ENCODE data around the gene NFATC2. TPM values are rescaled to one million over a fixed set of nuclear protein-coding genes. Genes with fewer than 3 reads are reported as not detected.
"Not testable (repeated sequence)": the region's sequence is repeated elsewhere in the genome, so short reads cannot be mapped to it uniquely, and the experiment has no call there.

Gene NFATC2
- polyA plus RNA-seq, 1 donor, result 22.3 TPM

GRCh38 chr20:51348876-51349275, 193.6 kb downstream of the NFATC2 start:
- Histone ChIP-seq H3K36me3 (ENCODE audit: control insufficient read depth, insufficient read depth, low read length) (no peaks in the 10 kb centered on the region), H3K4me3 (ENCODE audit: low read length) (no peak overlapping the region), H3K27me3 (ENCODE audit: control insufficient read depth, insufficient read depth, low read length) (no peaks in the 10 kb centered on the region), H3K9me3 (ENCODE audit: control insufficient read depth, low read depth, low read length) (no peaks in the 10 kb centered on the region), H3K4me1 (ENCODE audit: control insufficient read depth, insufficient read depth, low read length) (peaks cover 2% of the 10 kb centered on the region), H3K27ac (ENCODE audit: low read length) (no peak overlapping the region)
- 100% methylated on average over 1 of the region's 4 CpGs for WGBS (ENCODE audit: insufficient coverage, low lambda C conversion rate)
- DNase-seq, result no peak

GRCh38 chr20:51347831-51348230, 194.7 kb downstream of the NFATC2 start:
- no peak overlapping the region for H3K27ac ChIP-seq (ENCODE audit: low read length)
- H3K4me3 ChIP-seq (ENCODE audit: low read length), result no peak overlapping the region
- H3K27me3 ChIP-seq (ENCODE audit: control insufficient read depth, insufficient read depth, low read length), result peaks cover 2% of the 10 kb centered on the region
- no peak for DNase-seq
- peaks cover 2% of the 10 kb centered on the region for H3K4me1 ChIP-seq (ENCODE audit: control insufficient read depth, insufficient read depth, low read length)
- WGBS (ENCODE audit: insufficient coverage, low lambda C conversion rate), result no CpG with 5 or more reads among the region's 1 CpG
- H3K36me3 ChIP-seq (ENCODE audit: control insufficient read depth, insufficient read depth, low read length), result no peaks in the 10 kb centered on the region
- H3K9me3 ChIP-seq (ENCODE audit: control insufficient read depth, low read depth, low read length), result peaks cover 4% of the 10 kb centered on the region

GRCh38 chr20:51346686-51347485, 195.6 kb downstream of the NFATC2 start:
- no peak for DNase-seq
- Histone ChIP-seq H3K27ac (ENCODE audit: low read length) (no peak overlapping the region), H3K9me3 (ENCODE audit: control insufficient read depth, low read depth, low read length) (peaks cover 4% of the 10 kb centered on the region), H3K4me3 (ENCODE audit: low read length) (no peak overlapping the region), H3K4me1 (ENCODE audit: control insufficient read depth, insufficient read depth, low read length) (no peaks in the 10 kb centered on the region), H3K36me3 (ENCODE audit: control insufficient read depth, insufficient read depth, low read length) (no peaks in the 10 kb centered on the region), H3K27me3 (ENCODE audit: control insufficient read depth, insufficient read depth, low read length) (peaks cover 2% of the 10 kb centered on the region)
- WGBS (ENCODE audit: insufficient coverage, low lambda C conversion rate), result 100% methylated on average over 1 of the region's 8 CpGs

GRCh38 chr20:51345601-51346101, 196.9 kb downstream of the NFATC2 start:
- no peak for DNase-seq
- H3K9me3 ChIP-seq (ENCODE audit: control insufficient read depth, low read depth, low read length), result peaks cover 4% of the 10 kb centered on the region
- no peak overlapping the region for H3K4me3 ChIP-seq (ENCODE audit: low read length)
- H3K27ac ChIP-seq (ENCODE audit: low read length), result no peak overlapping the region
- no CpG with 5 or more reads among the region's 8 CpGs for WGBS (ENCODE audit: insufficient coverage, low lambda C conversion rate)
- peaks cover 5% of the 10 kb centered on the region for H3K27me3 ChIP-seq (ENCODE audit: control insufficient read depth, insufficient read depth, low read length)
- H3K36me3 ChIP-seq (ENCODE audit: control insufficient read depth, insufficient read depth, low read length), result no peaks in the 10 kb centered on the region
- no peaks in the 10 kb centered on the region for H3K4me1 ChIP-seq (ENCODE audit: control insufficient read depth, insufficient read depth, low read length)

GRCh38 chr20:51343802-51344201, 198.7 kb downstream of the NFATC2 start:
- not testable (repeated sequence) for H3K27ac ChIP-seq (ENCODE audit: low read length); H3K27me3 ChIP-seq (ENCODE audit: control insufficient read depth, insufficient read depth, low read length); H3K9me3 ChIP-seq (ENCODE audit: control insufficient read depth, low read depth, low read length); H3K4me1 ChIP-seq (ENCODE audit: control insufficient read depth, insufficient read depth, low read length); H3K36me3 ChIP-seq (ENCODE audit: control insufficient read depth, insufficient read depth, low read length); DNase-seq; H3K4me3 ChIP-seq (ENCODE audit: low read length)
- 50% methylated on average over 1 of the region's 3 CpGs for WGBS (ENCODE audit: insufficient coverage, low lambda C conversion rate)

- no peak for DNase-seq
- Histone ChIP-seq H3K27me3 (ENCODE audit: control insufficient read depth, insufficient read depth, low read length) (peaks cover 5% of the 10 kb centered on the region), H3K9me3 (ENCODE audit: control insufficient read depth, low read depth, low read length) (peaks cover 4% of the 10 kb centered on the region), H3K36me3 (ENCODE audit: control insufficient read depth, insufficient read depth, low read length) (no peaks in the 10 kb centered on the region), H3K4me1 (ENCODE audit: control insufficient read depth, insufficient read depth, low read length) (no peaks in the 10 kb centered on the region), H3K27ac (ENCODE audit: low read length) (no peak overlapping the region), H3K4me3 (ENCODE audit: low read length) (no peak overlapping the region)
- 86% methylated on average over 1 of the region's 8 CpGs for WGBS (ENCODE audit: insufficient coverage, low lambda C conversion rate)
These were observed 199.8 kb downstream of the NFATC2 start for GRCh38 chr20:51342510-51343236.

- no peak for DNase-seq
- WGBS (ENCODE audit: insufficient coverage, low lambda C conversion rate), result no CpG with 5 or more reads among the region's 3 CpGs
- peaks cover 5% of the 10 kb centered on the region for H3K27me3 ChIP-seq (ENCODE audit: control insufficient read depth, insufficient read depth, low read length)
- no peaks in the 10 kb centered on the region for H3K36me3 ChIP-seq (ENCODE audit: control insufficient read depth, insufficient read depth, low read length)
- H3K9me3 ChIP-seq (ENCODE audit: control insufficient read depth, low read depth, low read length), result peaks cover 4% of the 10 kb centered on the region
- H3K4me1 ChIP-seq (ENCODE audit: control insufficient read depth, insufficient read depth, low read length), result no peaks in the 10 kb centered on the region
- H3K4me3 ChIP-seq (ENCODE audit: low read length), result no peak overlapping the region
- H3K27ac ChIP-seq (ENCODE audit: low read length), result no peak overlapping the region
These were observed 200.9 kb downstream of the NFATC2 start for GRCh38 chr20:51341581-51341980.

GRCh38 chr20:51340451-51340840, 202.1 kb downstream of the NFATC2 start:
- H3K36me3 ChIP-seq (ENCODE audit: control insufficient read depth, insufficient read depth, low read length), result no peaks in the 10 kb centered on the region
- DNase-seq, result no peak
- H3K4me3 ChIP-seq (ENCODE audit: low read length), result no peak overlapping the region
- no peak overlapping the region for H3K27ac ChIP-seq (ENCODE audit: low read length)
- peaks cover 5% of the 10 kb centered on the region for H3K27me3 ChIP-seq (ENCODE audit: control insufficient read depth, insufficient read depth, low read length)
- peaks cover 4% of the 10 kb centered on the region for H3K9me3 ChIP-seq (ENCODE audit: control insufficient read depth, low read depth, low read length)
- H3K4me1 ChIP-seq (ENCODE audit: control insufficient read depth, insufficient read depth, low read length), result no peaks in the 10 kb centered on the region

- DNase-seq, result no peak
- Histone ChIP-seq H3K4me3 (ENCODE audit: low read length) (no peak overlapping the region), H3K27me3 (ENCODE audit: control insufficient read depth, insufficient read depth, low read length) (peaks cover 5% of the 10 kb centered on the region), H3K4me1 (ENCODE audit: control insufficient read depth, insufficient read depth, low read length) (no peaks in the 10 kb centered on the region), H3K9me3 (ENCODE audit: control insufficient read depth, low read depth, low read length) (peaks cover 4% of the 10 kb centered on the region), H3K27ac (ENCODE audit: low read length) (no peak overlapping the region), H3K36me3 (ENCODE audit: control insufficient read depth, insufficient read depth, low read length) (no peaks in the 10 kb centered on the region)
- WGBS (ENCODE audit: insufficient coverage, low lambda C conversion rate), result no CpG with 5 or more reads among the region's 2 CpGs
These were observed 202.6 kb downstream of the NFATC2 start for GRCh38 chr20:51339721-51340450.

- H3K4me3 ChIP-seq (ENCODE audit: low read length), result no peak overlapping the region
- H3K4me1 ChIP-seq (ENCODE audit: control insufficient read depth, insufficient read depth, low read length), result no peaks in the 10 kb centered on the region
- peaks cover 5% of the 10 kb centered on the region for H3K27me3 ChIP-seq (ENCODE audit: control insufficient read depth, insufficient read depth, low read length)
- peaks cover 4% of the 10 kb centered on the region for H3K9me3 ChIP-seq (ENCODE audit: control insufficient read depth, low read depth, low read length)
- WGBS (ENCODE audit: insufficient coverage, low lambda C conversion rate), result no CpG with 5 or more reads among the region's 5 CpGs
- no peaks in the 10 kb centered on the region for H3K36me3 ChIP-seq (ENCODE audit: control insufficient read depth, insufficient read depth, low read length)
- H3K27ac ChIP-seq (ENCODE audit: low read length), result no peak overlapping the region
- no peak for DNase-seq
These were observed 203.7 kb downstream of the NFATC2 start for GRCh38 chr20:51338692-51339440.

All from large intestine (tissue), 3 donors.